NB4 (cell line): ENCODE measurements around the gene BIK.
"Not testable (repeated sequence)": the region's sequence is repeated elsewhere in the genome, so short reads cannot be mapped to it uniquely, and the experiment has no call there.

Experiments used
- DNase-seq: peaks from one replicate; pipeline ENCODE4 v3.0.0; 2010; ENCODE audit warnings: low read depth
- H3K4me3 ChIP-seq: one replicate; pipeline ENCODE4 v1.5.1; 2011; ENCODE audit warnings: mild to moderate bottlenecking, low read depth, low read length, moderate library complexity
- CTCF ChIP-seq: IDR thresholded peaks from one replicate; pipeline ENCODE4 v1.5.1; 2012; ENCODE audit warnings: low read depth, low read length
- MAX ChIP-seq: IDR thresholded peaks from 2 replicates; pipeline ENCODE4 v1.6.1; 2011; ENCODE audit warnings: low read depth, low read length
- MYC ChIP-seq: IDR thresholded peaks from 2 replicates; pipeline ENCODE4 v1.6.1; 2011; ENCODE audit warnings: low read depth, low read length
- POLR2A ChIP-seq: IDR thresholded peaks from 2 replicates; pipeline ENCODE4 v1.6.1; 2011; ENCODE audit warnings: mild to moderate bottlenecking; ENCODE audit not compliant: insufficient read length; ENCODE audit errors: extremely low read depth

Gene BIK

GRCh38 chr22:43136801-43137200 is 26.3 kb downstream of the BIK start:
- DNase-seq, result no peak
- TF ChIP-seq MYC, result no peak
- H3K4me3 ChIP-seq, result no peak overlapping the region

- DNase-seq, result peak; percentile 89
- H3K4me3 ChIP-seq, result peak within 1 kb of the TSS; percentile 87
- TF ChIP-seq MYC (peak; percentile 59; the same call in 1 of the 2 replicates), CTCF (no peak), POLR2A (peak; percentile 44), MAX (peak; percentile 47; the same call in 1 of the 2 replicates)
Observed at GRCh38 chr22:43142880-43143562, 32.5 kb downstream of the BIK start, which contains the start of gene MCAT. Gene MCAT, minus strand, starts transcription at chr22:43143398. Its CDS starts 50 bp downstream, at chr22:43143348.

- DNase-seq, result no peak
- H3K4me3 ChIP-seq, result no peak overlapping the region
- TF ChIP-seq POLR2A (no peak), MAX (no peak), MYC (no peak), CTCF (no peak)
Observed at GRCh38 chr22:43144949-43145348, 34.4 kb downstream of the BIK start.

GRCh38 chr22:43145371-43145770 is 34.8 kb downstream of the BIK start:
- DNase-seq, H3K4me3 ChIP-seq: not testable (repeated sequence)

GRCh38 chr22:43146332-43146731 is 35.8 kb downstream of the BIK start:
- peak; percentile 64 for DNase-seq
- H3K4me3 ChIP-seq, result not testable (repeated sequence)

GRCh38 chr22:43147821-43148220 is 37.3 kb downstream of the BIK start:
- DNase-seq, result peak; percentile 69
- H3K4me3 ChIP-seq, result no peak overlapping the region
- TF ChIP-seq CTCF (no peak), MAX (no peak), POLR2A (no peak), MYC (no peak)

- no peak for TF ChIP-seq POLR2A
- no peak for TF ChIP-seq MAX
- TF ChIP-seq CTCF, result no peak
- TF ChIP-seq MYC, result no peak
- H3K4me3 ChIP-seq, result no peak overlapping the region
- DNase-seq, result peak; percentile 42
Observed at GRCh38 chr22:43148581-43148980, 38.0 kb downstream of the BIK start.
